Neutrophil (primary cell): ENCODE data around the gene HAUS3.

Experiments
- H3K27ac ChIP-seq: fragments of 200-600 bp; sonication (generic); 2 replicates; pipeline ENCODE4 v1.5.1; 2016; ENCODE audit warnings: mild to moderate bottlenecking, moderate library complexity
- H3K27me3 ChIP-seq: fragments of 200-600 bp; sonication (generic); 2 replicates; pipeline ENCODE4 v1.6.0; 2016; ENCODE audit warnings: mild to moderate bottlenecking
- H3K36me3 ChIP-seq: fragments of 200-600 bp; sonication (generic); 2 replicates; pipeline ENCODE4 v1.5.1; 2017
- H3K4me1 ChIP-seq, 2 experiments: fragments of 200-600 bp in 1 of 2; sonication (generic) in 1 of 2; 1 replicate in 1 of 2; 2 replicates in 1 of 2; pipeline versions ENCODE4 v1.5.1 to v1.6.1; 2013 to 2016; ENCODE audit warnings: low read depth in 1 of 2, low read length in 1 of 2, mild to moderate bottlenecking in 1 of 2, moderate library complexity in 1 of 2; ENCODE audit not compliant: control insufficient read depth in 1 of 2, insufficient read depth in 1 of 2
- H3K4me3 ChIP-seq, 2 experiments: fragments of 200-600 bp in 1 of 2; sonication (generic) in 1 of 2; 1 replicate in 1 of 2; 2 replicates in 1 of 2; pipeline ENCODE4 v1.5.1; 2013 to 2016; ENCODE audit warnings: low read depth in 1 of 2, low read length in 1 of 2, mild to moderate bottlenecking in 1 of 2, moderate library complexity in 1 of 2
- H3K9me3 ChIP-seq: fragments of 200-600 bp; sonication (generic); 2 replicates; pipeline ENCODE4 v1.5.1; 2016
- CTCF ChIP-seq: fragments of 200-600 bp; sonication (generic); IDR thresholded peaks from 2 replicates; pipeline ENCODE4 v1.5.1; 2016; ENCODE audit warnings: antibody characterized with exemption

Gene HAUS3

GRCh38 chr4:2273221-2273620 is 31.3 kb upstream of the HAUS3 start:
- Histone ChIP-seq H3K9me3 (no peaks in the 10 kb centered on the region), H3K27ac (no peak overlapping the region), H3K4me1 (no peaks in the 10 kb centered on the region), H3K4me3 (no peak overlapping the region), H3K27me3 (no peaks in the 10 kb centered on the region), H3K36me3 (no peaks in the 10 kb centered on the region)
- no peak for TF ChIP-seq CTCF

GRCh38 chr4:2272828-2273120 is 30.9 kb upstream of the HAUS3 start:
- Histone ChIP-seq H3K4me1 (no peaks in the 10 kb centered on the region), H3K4me3 (no peak overlapping the region), H3K36me3 (no peaks in the 10 kb centered on the region), H3K27ac (no peak overlapping the region), H3K27me3 (no peaks in the 10 kb centered on the region), H3K9me3 (no peaks in the 10 kb centered on the region)
- no peak for TF ChIP-seq CTCF

- Histone ChIP-seq H3K9me3 (no peaks in the 10 kb centered on the region), H3K4me1 (no peaks in the 10 kb centered on the region), H3K27ac (no peak overlapping the region), H3K4me3 (no peak overlapping the region), H3K27me3 (no peaks in the 10 kb centered on the region), H3K36me3 (no peaks in the 10 kb centered on the region)
- no peak for TF ChIP-seq CTCF
These were observed 30.3 kb upstream of the HAUS3 start for GRCh38 chr4:2272026-2272827.

GRCh38 chr4:2271279-2272025 is 29.5 kb upstream of the HAUS3 start:
- no peaks in the 10 kb centered on the region for H3K27me3 ChIP-seq
- H3K36me3 ChIP-seq, result no peaks in the 10 kb centered on the region
- H3K4me1 ChIP-seq, result no peaks in the 10 kb centered on the region

More at GRCh38 chr4:2271279-2272025, 29.5 kb upstream of the HAUS3 start:
- no peak for TF ChIP-seq CTCF
- no peaks in the 10 kb centered on the region for H3K9me3 ChIP-seq
- no peak overlapping the region for H3K4me3 ChIP-seq
- no peak overlapping the region for H3K27ac ChIP-seq
